ENCODE results near the gene CEP164.

The CEP164 gene

GRCh38 chr11:117327567-117328374, at the start of gene CEP164:
Gene CEP164, plus strand, starts transcription at chr11:117327854. Its CDS starts 10,733 bp downstream, at chr11:117338587.
- peak; percentile 91 for DNase-seq (ENCODE audit: low spot score)

- no peak for DNase-seq (ENCODE audit: low spot score)
These were observed 49.3 kb upstream of the CEP164 start for GRCh38 chr11:117278347-117278746.

GRCh38 chr11:117279711-117280376, 47.8 kb upstream of the CEP164 start:
- no peak for DNase-seq (ENCODE audit: low spot score)

GRCh38 chr11:117281159-117281558, 46.5 kb upstream of the CEP164 start:
- no peak for DNase-seq (ENCODE audit: low spot score)

GRCh38 chr11:117281869-117282268, 45.8 kb upstream of the CEP164 start:
- DNase-seq (ENCODE audit: low spot score), result no peak

GRCh38 chr11:117282956-117283355, 44.7 kb upstream of the CEP164 start:
- no peak for DNase-seq (ENCODE audit: low spot score)

- no peak for DNase-seq (ENCODE audit: low spot score)
These were observed 43.6 kb upstream of the CEP164 start for GRCh38 chr11:117284053-117284452.

GRCh38 chr11:117286588-117286987, 41.1 kb upstream of the CEP164 start:
- DNase-seq (ENCODE audit: low spot score), result no peak

- no peak for DNase-seq (ENCODE audit: low spot score)
These were observed 40.0 kb upstream of the CEP164 start for GRCh38 chr11:117287668-117288067.

- DNase-seq (ENCODE audit: low spot score), result no peak
These were observed 37.9 kb upstream of the CEP164 start for GRCh38 chr11:117289795-117290194.

GRCh38 chr11:117290809-117291396, 36.8 kb upstream of the CEP164 start, which contains the start of gene BACE1-AS:
Gene BACE1-AS, plus strand, starts transcription at chr11:117291346.
- no peak for DNase-seq (ENCODE audit: low spot score)

GRCh38 chr11:117292616-117293015, 35.0 kb upstream of the CEP164 start:
- DNase-seq (ENCODE audit: low spot score), result no peak

GRCh38 chr11:117295438-117296137, 32.1 kb upstream of the CEP164 start:
- no peak for DNase-seq (ENCODE audit: low spot score)

- no peak for DNase-seq (ENCODE audit: low spot score)
These were observed 30.8 kb upstream of the CEP164 start for GRCh38 chr11:117296881-117297280.

GRCh38 chr11:117298195-117298594, 29.5 kb upstream of the CEP164 start:
- no peak for DNase-seq (ENCODE audit: low spot score)

GRCh38 chr11:117299351-117300282, 28.0 kb upstream of the CEP164 start:
- peak; percentile 55 for DNase-seq (ENCODE audit: low spot score)

- DNase-seq (ENCODE audit: low spot score), result no peak
These were observed 27.4 kb upstream of the CEP164 start for GRCh38 chr11:117300283-117300663.

- DNase-seq (ENCODE audit: low spot score), result no peak
These were observed 26.9 kb upstream of the CEP164 start for GRCh38 chr11:117300773-117301172.

GRCh38 chr11:117302228-117302627, 25.4 kb upstream of the CEP164 start:
- DNase-seq (ENCODE audit: low spot score), result no peak

GRCh38 chr11:117303101-117303500, 24.6 kb upstream of the CEP164 start:
- DNase-seq (ENCODE audit: low spot score), result no peak

GRCh38 chr11:117303646-117304315, 23.9 kb upstream of the CEP164 start:
- DNase-seq (ENCODE audit: low spot score), result no peak
